Measurements from ENCODE around the gene CCNJL. TPM values are rescaled to one million over a fixed set of nuclear protein-coding genes. Genes with fewer than 3 reads are reported as not detected.

The CCNJL gene
- total RNA-seq, 1 experiment from 2014 or later = 2.0 TPM

GRCh38 chr5:160291467-160291866, 20.9 kb downstream of the CCNJL start:
- no peak for DNase-seq (ENCODE audit: low read depth)

DNA sequence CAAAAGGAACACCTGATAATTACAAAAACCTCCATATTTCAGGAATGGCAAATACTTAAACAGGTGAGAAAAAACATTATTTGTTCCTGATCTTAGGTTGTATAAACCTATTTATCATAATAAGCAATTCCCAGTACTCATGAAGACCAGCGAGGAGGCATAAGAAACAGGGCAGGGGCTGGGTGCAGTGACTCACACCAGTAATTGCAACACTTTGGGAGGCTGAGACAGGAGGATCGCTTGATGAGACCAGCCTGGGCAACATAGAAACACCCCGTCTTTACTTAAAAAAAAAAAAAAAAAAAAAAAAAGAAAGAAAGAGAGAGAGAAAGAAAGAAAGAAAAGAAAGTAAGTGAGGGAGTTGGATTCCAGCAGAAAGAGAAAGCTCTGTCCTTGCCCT, 21.6 kb downstream of the CCNJL start:
- no peak for DNase-seq (ENCODE audit: low read depth)

- no peak for DNase-seq (ENCODE audit: low read depth)
Measured at GRCh38 chr5:160289721-160290120, 22.6 kb downstream of the CCNJL start.

DNA sequence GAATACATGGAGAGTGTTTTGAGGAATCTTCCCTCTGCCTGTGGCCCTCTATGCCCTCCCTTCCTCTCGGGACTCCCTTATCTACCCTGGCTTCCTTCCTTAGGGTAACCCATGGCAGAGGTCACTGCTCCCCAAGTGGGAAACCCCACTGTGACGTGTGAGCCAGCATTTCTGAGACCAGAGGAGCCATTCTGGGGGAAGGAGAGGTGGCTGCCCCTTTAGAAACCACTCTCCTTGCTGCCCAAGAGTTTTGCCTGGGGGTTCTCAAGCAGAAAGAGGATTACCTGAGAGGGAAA, 23.1 kb downstream of the CCNJL start:
- DNase-seq (ENCODE audit: low read depth) = no peak

- DNase-seq (ENCODE audit: low read depth) = no peak
Measured at GRCh38 chr5:160287378-160288051, 24.8 kb downstream of the CCNJL start.

DNA sequence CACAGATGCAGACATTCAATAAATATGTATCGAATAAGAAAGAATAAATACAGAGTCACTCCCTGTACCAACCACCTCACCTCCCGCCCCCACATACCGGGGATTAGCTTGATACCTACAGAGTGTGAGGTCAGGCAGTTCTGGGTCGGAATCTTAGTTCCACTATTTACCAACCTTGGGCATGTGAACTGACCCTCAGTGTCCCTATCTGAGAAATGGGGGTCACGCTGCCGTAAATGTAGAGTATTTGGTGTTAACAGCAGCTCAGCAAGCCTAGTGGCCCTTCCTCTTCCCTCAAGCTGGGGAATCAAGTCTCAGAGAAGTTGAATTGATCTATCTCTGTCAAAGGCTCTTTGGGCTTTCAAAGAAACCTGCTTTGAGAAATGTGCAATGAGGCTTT, 25.4 kb downstream of the CCNJL start:
- no peak for DNase-seq (ENCODE audit: low read depth)

DNA sequence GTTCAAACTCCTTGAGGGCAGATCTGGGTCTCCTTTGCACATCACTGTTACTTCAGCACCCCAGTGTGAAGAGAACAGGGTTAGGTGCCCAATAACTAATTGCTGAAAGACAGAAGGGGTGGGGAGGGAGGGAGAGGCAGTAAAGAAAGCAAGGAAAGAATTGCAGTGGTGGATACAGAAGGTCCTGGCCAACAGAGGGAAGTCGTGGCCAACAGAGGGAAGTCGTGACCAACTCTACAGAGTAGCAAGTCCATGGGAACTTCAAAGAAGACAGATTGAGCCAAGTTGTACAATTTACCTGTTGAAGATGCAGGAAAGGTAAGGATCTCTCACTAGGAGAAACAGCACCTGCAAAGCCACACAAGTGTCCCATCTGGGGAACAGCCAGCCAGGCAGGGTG, 27.0 kb downstream of the CCNJL start:
- DNase-seq (ENCODE audit: low read depth) = no peak

DNA sequence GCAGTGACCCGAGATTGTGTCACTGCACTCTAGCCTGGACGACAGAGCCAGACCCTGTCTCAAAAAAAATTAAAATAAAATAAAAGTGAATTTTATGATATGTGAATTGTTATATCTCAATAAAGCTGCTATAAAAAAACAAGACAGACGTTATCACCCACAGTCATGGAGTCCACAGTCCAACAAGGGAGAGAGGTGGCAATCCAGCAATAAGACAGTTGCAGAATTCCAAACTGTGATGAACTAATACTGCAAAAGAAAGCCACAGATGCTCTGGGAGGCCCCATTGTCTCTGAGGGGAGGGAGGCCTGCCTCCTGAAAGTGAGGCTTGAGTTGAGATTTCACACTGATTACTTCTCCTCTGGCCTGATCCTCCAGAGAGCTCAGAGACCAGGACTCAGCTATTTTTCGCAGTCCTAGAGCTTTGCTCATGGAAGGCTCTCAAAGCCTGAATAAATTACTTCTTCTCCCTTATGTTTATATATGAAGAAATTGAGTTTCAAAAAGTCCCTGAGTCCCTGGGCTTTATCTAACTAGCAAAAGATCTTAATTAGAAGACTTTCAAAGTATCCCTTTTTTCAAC, 28.0 kb downstream of the CCNJL start:
- no peak for DNase-seq (ENCODE audit: low read depth)

DNA sequence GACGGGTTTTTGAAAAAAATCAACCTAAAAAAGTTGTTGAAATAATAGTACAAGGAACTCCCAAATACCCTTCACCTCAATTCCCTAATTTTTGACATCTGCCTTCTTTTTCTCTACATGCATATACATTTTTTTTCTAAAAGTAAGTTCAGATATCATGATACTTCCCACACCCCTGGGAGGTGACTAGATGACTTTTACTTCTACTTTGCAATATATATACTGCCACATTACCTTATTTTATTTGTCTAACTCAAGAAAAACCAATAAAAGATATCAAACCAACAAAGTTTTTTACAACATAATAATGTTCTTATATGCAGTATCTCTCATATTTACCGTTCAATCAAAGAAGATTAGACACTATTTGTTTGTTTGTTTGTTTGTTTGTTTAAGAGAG, 31.1 kb downstream of the CCNJL start:
- no peak for DNase-seq (ENCODE audit: low read depth)

- no peak for DNase-seq (ENCODE audit: low read depth)
Measured at GRCh38 chr5:160280384-160281095, 31.8 kb downstream of the CCNJL start.

- DNase-seq (ENCODE audit: low read depth) = no peak
Measured at GRCh38 chr5:160278343-160278742, 34.0 kb downstream of the CCNJL start.

GRCh38 chr5:160274483-160274931, 37.9 kb downstream of the CCNJL start:
- DNase-seq (ENCODE audit: low read depth) = no peak

DNA sequence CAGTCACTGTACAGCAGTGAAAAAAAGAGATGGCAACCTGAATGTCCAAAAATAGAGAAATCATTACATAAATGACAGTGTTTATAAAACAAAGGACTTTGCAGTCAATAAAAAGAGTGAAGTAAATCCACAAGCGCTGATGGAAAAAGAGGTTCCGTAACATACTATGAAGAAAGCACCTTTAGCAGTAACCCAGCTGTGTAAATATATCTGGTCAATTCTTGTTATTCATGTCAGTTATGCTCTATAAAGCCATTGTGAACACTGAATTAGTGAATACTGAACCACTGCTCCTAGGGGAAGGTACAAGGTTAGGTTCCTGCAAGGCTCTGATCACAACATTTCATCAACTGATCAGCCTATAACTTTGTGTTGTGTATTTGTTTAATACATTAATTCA, 39.5 kb downstream of the CCNJL start:
- no peak for DNase-seq (ENCODE audit: low read depth)

- no peak for DNase-seq (ENCODE audit: low read depth)
Measured at GRCh38 chr5:160272264-160272663, 40.1 kb downstream of the CCNJL start.

DNA sequence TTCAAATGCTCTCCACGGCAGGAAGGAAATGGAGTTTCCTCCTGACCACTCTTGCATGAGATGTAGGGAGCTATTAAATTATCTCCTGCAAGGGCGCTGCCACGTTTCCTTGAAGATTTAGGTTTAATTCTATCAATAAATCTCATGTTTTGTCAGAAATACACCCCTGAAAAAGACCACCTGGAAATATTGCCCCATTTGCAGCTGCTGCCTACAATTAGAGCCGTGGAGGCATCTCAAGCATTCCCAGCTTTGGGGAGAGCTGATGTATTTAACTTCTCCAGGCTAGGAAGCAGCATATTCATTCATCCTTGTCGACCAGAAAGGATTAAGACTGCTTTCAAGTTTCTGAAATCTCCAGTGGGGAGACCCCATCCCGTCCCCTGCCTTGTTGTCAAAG, 40.5 kb downstream of the CCNJL start:
- DNase-seq (ENCODE audit: low read depth) = no peak

GRCh38 chr5:160271396-160271795, 41.0 kb downstream of the CCNJL start:
- DNase-seq (ENCODE audit: low read depth) = no peak

- DNase-seq (ENCODE audit: low read depth) = no peak
Measured at GRCh38 chr5:160270704-160271103, 41.7 kb downstream of the CCNJL start.

DNA sequence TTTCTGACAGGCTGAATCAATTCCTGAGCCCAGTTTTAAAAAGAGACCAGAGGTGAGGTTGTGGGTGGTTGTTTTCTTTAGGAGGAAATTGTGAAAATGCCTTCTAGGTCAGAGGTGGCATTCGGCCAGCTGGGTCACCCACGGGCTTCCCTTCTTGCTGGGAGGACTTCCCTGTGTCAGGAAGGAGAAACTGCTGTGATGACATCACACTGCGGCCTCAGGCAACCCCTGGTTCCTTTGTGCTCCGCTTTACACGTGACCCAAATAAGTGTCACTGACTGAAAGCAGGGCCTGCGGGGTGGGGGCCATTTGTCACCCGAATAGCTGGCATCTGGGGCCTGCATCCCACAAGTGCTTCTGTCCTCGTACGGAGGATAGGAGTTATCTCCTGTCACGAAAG, 43.3 kb downstream of the CCNJL start:
- peak; percentile 36 for DNase-seq (ENCODE audit: low read depth)

GRCh38 chr5:160268121-160268520, 44.2 kb downstream of the CCNJL start:
- DNase-seq (ENCODE audit: low read depth) = no peak

GRCh38 chr5:160266752-160267345, 45.5 kb downstream of the CCNJL start:
- DNase-seq (ENCODE audit: low read depth) = no peak

DNA sequence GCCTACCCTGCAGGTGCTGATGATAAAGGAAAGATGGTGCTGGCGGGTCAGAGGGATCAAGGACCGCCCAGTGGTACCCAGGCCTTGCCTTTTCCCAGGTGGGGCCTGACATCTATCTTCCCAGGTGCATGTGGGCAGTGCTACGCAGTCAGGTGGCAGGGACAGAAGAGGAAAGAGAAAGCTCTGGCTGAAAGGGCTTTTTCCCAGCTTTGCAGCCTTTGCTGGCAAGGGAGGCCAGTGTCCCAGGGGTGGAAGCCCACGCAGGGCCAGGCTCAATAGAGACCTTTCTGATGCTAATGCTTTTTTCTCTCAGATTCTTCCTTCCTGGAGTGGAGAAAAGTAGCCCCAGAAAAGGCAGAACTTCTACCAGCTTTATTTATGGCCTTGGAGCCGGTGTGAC, 46.3 kb downstream of the CCNJL start:
- DNase-seq (ENCODE audit: low read depth) = no peak

- DNase-seq (ENCODE audit: low read depth) = no peak
Measured at GRCh38 chr5:160263326-160263855, 49.0 kb downstream of the CCNJL start.
